Neutrophil (primary cell): ENCODE results near the gene P2RY13.
A peak's percentile ranks its signal among the peaks of the same experiment; 100 is the strongest.

Source experiments
- H3K27ac ChIP-seq: fragments of 200-600 bp; sonication (generic); 2 replicates; pipeline ENCODE4 v1.5.1; 2016; ENCODE audit warnings: mild to moderate bottlenecking, moderate library complexity
- H3K27me3 ChIP-seq: fragments of 200-600 bp; sonication (generic); 2 replicates; pipeline ENCODE4 v1.6.0; 2016; ENCODE audit warnings: mild to moderate bottlenecking
- H3K36me3 ChIP-seq: fragments of 200-600 bp; sonication (generic); 2 replicates; pipeline ENCODE4 v1.5.1; 2017
- H3K4me1 ChIP-seq, 2 experiments: fragments of 200-600 bp in 1 of 2; sonication (generic) in 1 of 2; 1 replicate in 1 of 2; 2 replicates in 1 of 2; pipeline versions ENCODE4 v1.5.1 to v1.6.1; 2013 to 2016; ENCODE audit warnings: low read depth in 1 of 2, low read length in 1 of 2, mild to moderate bottlenecking in 1 of 2, moderate library complexity in 1 of 2; ENCODE audit not compliant: control insufficient read depth in 1 of 2, insufficient read depth in 1 of 2
- H3K4me3 ChIP-seq, 2 experiments: fragments of 200-600 bp in 1 of 2; sonication (generic) in 1 of 2; 1 replicate in 1 of 2; 2 replicates in 1 of 2; pipeline ENCODE4 v1.5.1; 2013 to 2016; ENCODE audit warnings: low read depth in 1 of 2, low read length in 1 of 2, mild to moderate bottlenecking in 1 of 2, moderate library complexity in 1 of 2
- H3K9me3 ChIP-seq: fragments of 200-600 bp; sonication (generic); 2 replicates; pipeline ENCODE4 v1.5.1; 2016
- TF ChIP-seq, protein P1 (sequence below): fragments of 200-600 bp; sonication (generic); IDR thresholded peaks from 2 replicates; pipeline ENCODE4 v1.5.1; 2016; ENCODE audit warnings: antibody characterized with exemption

Gene P2RY13

DNA sequence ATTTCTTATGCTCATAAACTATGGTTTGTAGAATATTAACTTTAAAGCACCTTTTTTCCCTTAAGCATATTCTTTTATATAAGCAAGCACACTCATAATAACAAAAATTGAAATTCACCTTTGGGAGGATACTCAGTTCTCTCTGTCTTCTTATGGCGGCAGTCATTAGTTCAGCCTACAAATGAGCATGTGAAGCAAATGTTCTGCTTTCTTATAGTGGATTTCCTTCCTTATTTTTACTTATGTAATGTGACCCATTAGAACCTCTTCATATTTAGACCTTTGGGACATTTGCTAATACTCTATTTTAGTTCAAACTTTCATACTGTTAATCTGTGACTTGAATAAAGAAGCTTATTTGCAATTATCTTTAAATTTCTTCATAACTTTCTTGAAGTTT, at the start of gene P2RY13:
TSS of gene P2RY13 (minus strand) at position 187 of the 400 bp plus-strand sequence. CDS start at position 166, 21 bp downstream.
- Histone ChIP-seq H3K4me3 (peak within 1 kb of the TSS; percentile 79 to 90), H3K4me1 (peaks cover 75 to 81% of the 10 kb centered on the region in 2 experiments), H3K9me3 (no peaks in the 10 kb centered on the region), H3K36me3 (peaks cover 10% of the 10 kb centered on the region), H3K27ac (peak within 1 kb of the TSS; percentile 88), H3K27me3 (no peaks in the 10 kb centered on the region)
- TF ChIP-seq, protein P1, sequence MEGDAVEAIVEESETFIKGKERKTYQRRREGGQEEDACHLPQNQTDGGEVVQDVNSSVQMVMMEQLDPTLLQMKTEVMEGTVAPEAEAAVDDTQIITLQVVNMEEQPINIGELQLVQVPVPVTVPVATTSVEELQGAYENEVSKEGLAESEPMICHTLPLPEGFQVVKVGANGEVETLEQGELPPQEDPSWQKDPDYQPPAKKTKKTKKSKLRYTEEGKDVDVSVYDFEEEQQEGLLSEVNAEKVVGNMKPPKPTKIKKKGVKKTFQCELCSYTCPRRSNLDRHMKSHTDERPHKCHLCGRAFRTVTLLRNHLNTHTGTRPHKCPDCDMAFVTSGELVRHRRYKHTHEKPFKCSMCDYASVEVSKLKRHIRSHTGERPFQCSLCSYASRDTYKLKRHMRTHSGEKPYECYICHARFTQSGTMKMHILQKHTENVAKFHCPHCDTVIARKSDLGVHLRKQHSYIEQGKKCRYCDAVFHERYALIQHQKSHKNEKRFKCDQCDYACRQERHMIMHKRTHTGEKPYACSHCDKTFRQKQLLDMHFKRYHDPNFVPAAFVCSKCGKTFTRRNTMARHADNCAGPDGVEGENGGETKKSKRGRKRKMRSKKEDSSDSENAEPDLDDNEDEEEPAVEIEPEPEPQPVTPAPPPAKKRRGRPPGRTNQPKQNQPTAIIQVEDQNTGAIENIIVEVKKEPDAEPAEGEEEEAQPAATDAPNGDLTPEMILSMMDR = no peak

DNA sequence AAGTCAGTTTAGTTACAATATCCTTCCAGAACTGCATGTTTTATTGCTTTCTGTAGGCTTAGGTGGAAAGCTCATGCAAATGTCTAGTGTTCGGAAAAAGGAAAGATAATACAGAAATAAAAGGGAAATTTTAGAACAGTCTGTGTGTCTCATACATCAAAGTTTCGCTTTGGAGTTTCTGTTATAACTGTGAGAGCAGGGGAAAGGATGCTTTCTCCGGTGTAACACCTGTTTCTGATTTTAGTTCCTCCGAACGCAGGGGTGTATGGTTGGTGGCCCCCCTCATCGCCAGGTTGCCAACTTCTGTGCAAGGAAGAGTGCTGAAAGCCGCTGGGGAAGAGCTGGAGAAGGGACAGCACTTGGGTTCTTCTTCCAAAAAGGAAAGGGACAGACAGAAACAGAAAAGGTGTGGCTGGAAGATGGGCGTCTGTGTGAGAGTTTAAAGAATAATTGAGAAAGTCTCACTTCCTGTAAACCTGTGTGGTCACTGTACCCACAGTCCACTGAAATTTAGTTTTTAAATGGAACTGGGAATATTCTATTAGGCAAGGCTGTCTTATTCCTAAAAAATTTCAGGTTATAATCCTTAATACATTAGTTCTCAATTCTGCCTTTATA, 48.5 kb upstream of the P2RY13 start:
- H3K27me3 ChIP-seq = no peaks in the 10 kb centered on the region
- H3K27ac ChIP-seq = no peak overlapping the region
- TF ChIP-seq, protein P1 = no peak

DNA sequence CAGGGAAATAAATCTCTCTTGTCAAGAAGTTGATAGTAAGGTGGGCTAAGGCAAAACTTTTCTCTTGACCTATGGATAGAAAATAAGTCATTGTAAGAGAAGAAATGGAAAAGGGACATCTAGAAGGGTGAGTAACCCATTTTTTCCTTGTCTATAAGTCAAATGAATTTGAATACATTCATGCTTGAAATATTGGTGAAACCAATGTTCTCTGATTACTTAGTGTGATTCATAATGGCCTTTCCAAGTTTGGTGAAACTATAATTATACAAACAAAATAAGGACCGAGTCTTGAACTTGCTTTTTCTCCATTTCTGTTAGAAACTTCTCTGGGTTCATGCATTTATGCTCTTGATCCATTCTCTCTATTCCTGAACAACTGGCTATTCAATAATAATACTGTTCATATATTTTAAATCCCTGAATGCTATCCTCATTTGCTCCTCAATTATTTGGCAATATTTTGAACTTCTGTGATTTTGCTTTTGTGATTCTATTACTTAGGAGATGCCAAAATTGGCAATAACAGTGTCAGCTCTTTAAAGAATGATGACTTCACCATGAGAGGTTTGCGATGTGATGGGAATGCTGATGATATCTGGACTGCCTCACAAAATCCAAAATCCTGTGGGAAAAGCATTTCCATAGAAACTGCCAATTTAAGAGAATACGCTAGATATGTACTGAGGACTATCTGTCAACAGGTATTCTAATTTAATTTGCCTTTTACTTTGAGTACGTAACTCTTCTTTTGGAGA, 42.9 kb upstream of the P2RY13 start:
- Histone ChIP-seq H3K4me1 (no peaks in the 10 kb centered on the region), H3K9me3 (no peaks in the 10 kb centered on the region), H3K36me3 (no peaks in the 10 kb centered on the region), H3K4me3 (no peak overlapping the region), H3K27me3 (no peaks in the 10 kb centered on the region), H3K27ac (no peak overlapping the region)
- TF ChIP-seq, protein P1 = no peak

More for the DNA sequence above, 48.5 kb upstream of the P2RY13 start:
- Histone ChIP-seq H3K4me1 (peaks cover 18% of the 10 kb centered on the region in 2 experiments), H3K4me3 (no peak overlapping the region), H3K9me3 (no peaks in the 10 kb centered on the region), H3K36me3 (no peaks in the 10 kb centered on the region)

DNA sequence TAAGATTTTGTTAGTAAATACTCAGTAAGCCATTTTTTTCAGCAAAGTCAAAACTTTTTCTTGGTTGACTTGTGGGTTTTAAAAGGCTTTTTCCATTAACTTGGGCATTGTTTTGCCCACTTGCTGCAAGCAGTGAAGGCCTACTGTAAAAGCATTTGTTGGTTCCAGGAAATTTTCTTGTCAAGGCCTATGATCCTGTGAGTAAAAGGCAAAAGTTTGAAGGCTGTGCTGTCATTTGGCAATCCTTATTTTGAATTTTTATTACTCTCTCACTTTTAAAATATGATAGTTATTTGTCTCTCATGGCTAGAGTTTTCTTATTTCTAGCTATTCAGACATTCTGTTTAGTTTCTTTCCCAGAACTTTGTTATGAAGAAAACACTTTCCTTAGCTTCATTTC, 42.2 kb upstream of the P2RY13 start:
- no peaks in the 10 kb centered on the region for H3K27me3 ChIP-seq
- no peak overlapping the region for H3K27ac ChIP-seq
- H3K9me3 ChIP-seq = no peaks in the 10 kb centered on the region
- TF ChIP-seq, protein P1 = no peak
- H3K4me3 ChIP-seq = no peak overlapping the region
- H3K4me1 ChIP-seq = no peaks in the 10 kb centered on the region
- no peaks in the 10 kb centered on the region for H3K36me3 ChIP-seq

DNA sequence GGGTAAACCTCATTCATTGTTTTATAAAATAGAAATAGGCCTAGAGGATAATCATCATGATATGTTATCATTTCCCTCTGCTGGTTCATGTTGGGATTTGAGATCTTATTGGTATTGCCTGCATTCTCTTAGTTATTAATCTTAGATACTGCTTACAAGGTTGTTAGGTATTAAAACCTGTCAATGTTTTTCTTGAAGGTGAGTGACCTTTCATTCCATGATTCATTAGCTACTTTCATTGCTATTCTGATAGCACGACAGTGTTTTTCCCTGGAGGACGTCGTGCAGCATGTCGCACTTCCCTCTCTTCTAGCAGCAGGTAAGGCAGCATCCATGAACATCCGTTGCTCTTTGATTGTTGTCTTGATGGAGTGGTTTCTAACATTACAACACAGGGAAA, 38.1 kb upstream of the P2RY13 start:
- TF ChIP-seq, protein P1 = no peak
- Histone ChIP-seq H3K27me3 (no peaks in the 10 kb centered on the region), H3K27ac (no peak overlapping the region), H3K36me3 (no peaks in the 10 kb centered on the region), H3K4me3 (no peak overlapping the region), H3K4me1 (peaks cover 16 to 20% of the 10 kb centered on the region in 2 experiments), H3K9me3 (no peaks in the 10 kb centered on the region)
